Panc1 (cell line): ENCODE measurements around the gene DLGAP5. TPM values are rescaled to one million over a fixed set of nuclear protein-coding genes. Genes with fewer than 3 reads are reported as not detected.

Source experiments
- ATAC-seq: fragments of 200-7000 bp; cut with Tn5 transposase; 2 replicates; pipeline ENCODE4 v1.9.1; 2020; ENCODE audit warnings: mild to moderate bottlenecking, moderate library complexity
- BruUV-seq: library from RNA; stranded (reverse); fragments of 400-500 nt; replicated peaks from 2 replicates; lab custom pipeline; 2021; lab: Mats Ljungman, UMichigan
- CTCF ChIA-PET: fragments of 300-600 bp; sonication (Branson Sonifier 250); formaldehyde crosslinking; loops from one replicate; lab custom pipeline; 2022; ENCODE audit warnings: antibody characterized with exemption; lab: Charles Lee
- POLR2A ChIA-PET: fragments of 300-600 bp; sonication (Branson Sonifier 250); formaldehyde crosslinking; loops from one replicate; lab custom pipeline; 2022; ENCODE audit warnings: antibody characterized with exemption; lab: Charles Lee
- DNase-seq: peaks from one replicate; pipeline ENCODE4 v3.0.0-alpha.2; 2010; ENCODE audit warnings: low read depth, low spot score
- H3K27ac ChIP-seq: 2 replicates; pipeline ENCODE4 v1.5.1; 2011; ENCODE audit warnings: mild to moderate bottlenecking, low read length, inconsistent platforms
- H3K27me3 ChIP-seq: fragments of 200-500 bp; sonication (Bioruptor generic); 2 replicates; pipeline ENCODE4 v1.6.0; 2014; ENCODE audit warnings: low read length, inconsistent platforms; ENCODE audit not compliant: control insufficient read depth, insufficient read depth
- H3K36me3 ChIP-seq: fragments of 200-500 bp; sonication (Bioruptor generic); 2 replicates; pipeline ENCODE4 v1.5.1; 2014; ENCODE audit warnings: inconsistent platforms, mild to moderate bottlenecking, low read length, moderate library complexity; ENCODE audit not compliant: control insufficient read depth, insufficient read depth
- H3K4me1 ChIP-seq: 2 replicates; pipeline ENCODE4 v1.5.1; 2011; ENCODE audit warnings: inconsistent platforms, mild to moderate bottlenecking, low read length, moderate library complexity; ENCODE audit not compliant: control insufficient read depth, insufficient read depth
- H3K4me3 ChIP-seq, 2 experiments: 2 replicates each; pipeline ENCODE4 v1.5.1; 2011 to 2012; ENCODE audit warnings: low read depth in 2 of 2, low read length in 2 of 2, mild to moderate bottlenecking in 2 of 2, inconsistent platforms in 1 of 2, moderate library complexity in 1 of 2
- H3K9me3 ChIP-seq: fragments of 200-500 bp; sonication (Bioruptor generic); 2 replicates; pipeline ENCODE4 v1.5.1; 2014; ENCODE audit warnings: low read depth, mild to moderate bottlenecking, inconsistent platforms, low read length, moderate library complexity; ENCODE audit not compliant: control insufficient read depth, insufficient read depth
- POLR2AphosphoS5 ChIP-seq: IDR thresholded peaks from 2 replicates; pipeline ENCODE4 v1.6.1; 2012; ENCODE audit warnings: mild to moderate bottlenecking, low read depth, low read length, moderate library complexity
- SIN3A ChIP-seq: IDR thresholded peaks from 2 replicates; pipeline ENCODE4 v1.6.1; 2012; ENCODE audit warnings: low read depth, mild to moderate bottlenecking, low read length, moderate library complexity, borderline replicate concordance; ENCODE audit not compliant: insufficient read depth
- TCF7L2 ChIP-seq: IDR thresholded peaks from 2 replicates; pipeline ENCODE4 v1.6.1; 2011; ENCODE audit warnings: mild to moderate bottlenecking, low read depth, low read length, inconsistent platforms
- in situ Hi-C: cut with HindIII; loops from 2 replicates; pipeline ENCODE4 v1.10.0; 2016; ENCODE audit warnings: low sequenced_read_pairs, low pct_unique_long_range_greater_than_20kb
- intact Hi-C: fragments of 100-400 bp; cut with micrococcal nuclease; formaldehyde crosslinking; loops from one replicate; pipeline ENCODE4 v1.10.0; 2022; ENCODE audit not compliant: unreplicated experiment
- total RNA-seq: library from RNA; stranded (reverse); gene quantifications from one replicate; pipeline ENCODE4 v1.2.1, GENCODE V29; 2021; ENCODE audit not compliant: unreplicated experiment
- TF ChIP-seq, protein P1 (sequence below), 2 experiments: IDR thresholded peaks; 2 replicates each; pipeline ENCODE4 v1.6.1; 2011 to 2012; ENCODE audit warnings: low read depth in 2 of 2, control low read depth in 1 of 2, low read length in 1 of 2, mild to moderate bottlenecking in 1 of 2, moderate library complexity in 1 of 2; ENCODE audit not compliant: insufficient read depth in 1 of 2
- TF ChIP-seq, protein P2 (sequence below): fragments of 450-650 bp; IDR thresholded peaks from 2 replicates; pipeline ENCODE4 v1.5.1; 2017; ENCODE audit warnings: mild to moderate bottlenecking

DLGAP5 gene
- total RNA-seq, 1 experiment from 2014 or later = 48.7 TPM

DNA sequence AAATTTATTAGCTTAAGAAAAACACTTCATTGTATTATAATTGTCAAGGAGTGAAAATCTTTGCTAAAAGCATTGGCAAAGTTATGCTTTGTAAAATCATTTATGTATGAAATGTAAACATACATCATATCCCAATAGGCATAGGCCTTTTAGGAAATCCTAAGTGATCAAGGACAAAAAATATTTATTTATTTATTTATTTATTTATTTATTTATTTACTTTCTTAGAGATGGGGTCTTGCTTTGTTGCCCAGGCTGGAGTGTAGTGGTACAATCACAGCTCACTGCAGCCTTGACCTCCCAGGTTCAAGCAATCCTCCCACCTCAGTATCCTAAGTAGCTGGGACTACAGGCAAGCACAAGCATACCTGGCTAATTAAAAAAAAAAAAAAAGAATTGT lies 32.0 kb upstream of the DLGAP5 start:
- no TSS peak for BruUV-seq
- no peaks in the 10 kb centered on the region for H3K27me3 ChIP-seq
- H3K27ac ChIP-seq = no peak overlapping the region
- POLR2A ChIA-PET = no interaction called here
- H3K9me3 ChIP-seq = no peaks in the 10 kb centered on the region
- DNase-seq (no peak), ATAC-seq (no peak)
- CTCF ChIA-PET = no interaction called here
- in situ Hi-C loops = no loop called here
- no peaks in the 10 kb centered on the region for H3K36me3 ChIP-seq
- no peak for TF ChIP-seq SIN3A
- TF ChIP-seq TCF7L2 = no peak
- TF ChIP-seq, protein P1, sequence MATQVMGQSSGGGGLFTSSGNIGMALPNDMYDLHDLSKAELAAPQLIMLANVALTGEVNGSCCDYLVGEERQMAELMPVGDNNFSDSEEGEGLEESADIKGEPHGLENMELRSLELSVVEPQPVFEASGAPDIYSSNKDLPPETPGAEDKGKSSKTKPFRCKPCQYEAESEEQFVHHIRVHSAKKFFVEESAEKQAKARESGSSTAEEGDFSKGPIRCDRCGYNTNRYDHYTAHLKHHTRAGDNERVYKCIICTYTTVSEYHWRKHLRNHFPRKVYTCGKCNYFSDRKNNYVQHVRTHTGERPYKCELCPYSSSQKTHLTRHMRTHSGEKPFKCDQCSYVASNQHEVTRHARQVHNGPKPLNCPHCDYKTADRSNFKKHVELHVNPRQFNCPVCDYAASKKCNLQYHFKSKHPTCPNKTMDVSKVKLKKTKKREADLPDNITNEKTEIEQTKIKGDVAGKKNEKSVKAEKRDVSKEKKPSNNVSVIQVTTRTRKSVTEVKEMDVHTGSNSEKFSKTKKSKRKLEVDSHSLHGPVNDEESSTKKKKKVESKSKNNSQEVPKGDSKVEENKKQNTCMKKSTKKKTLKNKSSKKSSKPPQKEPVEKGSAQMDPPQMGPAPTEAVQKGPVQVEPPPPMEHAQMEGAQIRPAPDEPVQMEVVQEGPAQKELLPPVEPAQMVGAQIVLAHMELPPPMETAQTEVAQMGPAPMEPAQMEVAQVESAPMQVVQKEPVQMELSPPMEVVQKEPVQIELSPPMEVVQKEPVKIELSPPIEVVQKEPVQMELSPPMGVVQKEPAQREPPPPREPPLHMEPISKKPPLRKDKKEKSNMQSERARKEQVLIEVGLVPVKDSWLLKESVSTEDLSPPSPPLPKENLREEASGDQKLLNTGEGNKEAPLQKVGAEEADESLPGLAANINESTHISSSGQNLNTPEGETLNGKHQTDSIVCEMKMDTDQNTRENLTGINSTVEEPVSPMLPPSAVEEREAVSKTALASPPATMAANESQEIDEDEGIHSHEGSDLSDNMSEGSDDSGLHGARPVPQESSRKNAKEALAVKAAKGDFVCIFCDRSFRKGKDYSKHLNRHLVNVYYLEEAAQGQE (IDR thresholded peaks at IDR 0.05; ENCODE audit: insufficient read depth in 1 of 2, low read depth in 2 of 2, low read length in 1 of 2) = no peak
- TF ChIP-seq, protein P2, sequence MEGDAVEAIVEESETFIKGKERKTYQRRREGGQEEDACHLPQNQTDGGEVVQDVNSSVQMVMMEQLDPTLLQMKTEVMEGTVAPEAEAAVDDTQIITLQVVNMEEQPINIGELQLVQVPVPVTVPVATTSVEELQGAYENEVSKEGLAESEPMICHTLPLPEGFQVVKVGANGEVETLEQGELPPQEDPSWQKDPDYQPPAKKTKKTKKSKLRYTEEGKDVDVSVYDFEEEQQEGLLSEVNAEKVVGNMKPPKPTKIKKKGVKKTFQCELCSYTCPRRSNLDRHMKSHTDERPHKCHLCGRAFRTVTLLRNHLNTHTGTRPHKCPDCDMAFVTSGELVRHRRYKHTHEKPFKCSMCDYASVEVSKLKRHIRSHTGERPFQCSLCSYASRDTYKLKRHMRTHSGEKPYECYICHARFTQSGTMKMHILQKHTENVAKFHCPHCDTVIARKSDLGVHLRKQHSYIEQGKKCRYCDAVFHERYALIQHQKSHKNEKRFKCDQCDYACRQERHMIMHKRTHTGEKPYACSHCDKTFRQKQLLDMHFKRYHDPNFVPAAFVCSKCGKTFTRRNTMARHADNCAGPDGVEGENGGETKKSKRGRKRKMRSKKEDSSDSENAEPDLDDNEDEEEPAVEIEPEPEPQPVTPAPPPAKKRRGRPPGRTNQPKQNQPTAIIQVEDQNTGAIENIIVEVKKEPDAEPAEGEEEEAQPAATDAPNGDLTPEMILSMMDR = no peak
- no peak for TF ChIP-seq POLR2AphosphoS5
- no peaks in the 10 kb centered on the region for H3K4me1 ChIP-seq
- intact Hi-C loops = no loop called here
- no peak overlapping the region for H3K4me3 ChIP-seq

DNA sequence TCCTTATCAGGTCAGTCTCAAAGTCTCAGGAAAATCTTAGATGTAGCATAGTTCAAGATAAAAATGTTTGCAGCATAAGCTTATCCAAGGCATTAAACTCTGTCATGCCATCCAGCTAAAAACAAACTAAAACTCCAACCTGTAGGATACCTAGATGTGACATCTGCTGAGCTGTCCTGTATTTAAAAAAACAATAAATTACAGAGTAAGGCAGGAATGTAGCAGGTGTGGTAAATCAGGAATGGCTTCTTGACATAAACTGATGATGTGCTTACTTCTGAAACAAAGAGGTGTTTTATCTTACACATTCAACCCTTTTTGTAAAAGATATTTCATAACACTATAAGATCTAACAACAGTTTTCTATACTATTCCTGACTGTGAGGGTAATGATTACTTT lies 30.6 kb upstream of the DLGAP5 start:
- intact Hi-C loops (no loop called here), in situ Hi-C loops (no loop called here)
- BruUV-seq = no TSS peak
- Histone ChIP-seq H3K36me3 (no peaks in the 10 kb centered on the region), H3K27ac (no peak overlapping the region), H3K4me3 (no peak overlapping the region), H3K4me1 (no peaks in the 10 kb centered on the region), H3K27me3 (no peaks in the 10 kb centered on the region), H3K9me3 (no peaks in the 10 kb centered on the region)
- POLR2A ChIA-PET = no interaction called here
- ATAC-seq = no peak
- no peak for DNase-seq
- TF ChIP-seq TCF7L2 (no peak), POLR2AphosphoS5 (no peak)
- TF ChIP-seq, protein P1 (IDR thresholded peaks at IDR 0.05; ENCODE audit: insufficient read depth in 1 of 2, low read depth in 2 of 2, low read length in 1 of 2) = no peak
- CTCF ChIA-PET = no interaction called here
